Epithelial cell of proximal tubule (primary cell): Measurements from ENCODE around the gene CA10. TPM values are rescaled to one million over a fixed set of nuclear protein-coding genes. Genes with fewer than 3 reads are reported as not detected.

Source experiments
- DNase-seq: peaks from one replicate; pipeline ENCODE4 v3.0.0-alpha.2; 2011; ENCODE audit warnings: low read depth
- H3K4me3 ChIP-seq: 2 replicates; pipeline ENCODE4 v1.5.1; 2011; ENCODE audit warnings: low read depth, mild to moderate bottlenecking, low read length
- CTCF ChIP-seq: conservative IDR thresholded peaks from 2 replicates; pipeline ENCODE4 v1.5.1; 2012; ENCODE audit warnings: low read depth, mild to moderate bottlenecking, low read length
- total RNA-seq: library from RNA; depleted of rRNA; stranded (reverse); fragments of >200 nt; gene quantifications from 2 replicates; pipeline ENCODE4 v1.2.3, GENCODE V29; 2015

The CA10 gene
- total RNA-seq, 1 donor from 2014 or later = 0.58 TPM

- no peak for DNase-seq
- TF ChIP-seq CTCF = no peak
- no peak overlapping the region for H3K4me3 ChIP-seq
Measured at GRCh38 chr17:51646539-51646938, 512.0 kb downstream of the CA10 start.

GRCh38 chr17:51645056-51645455 is 513.5 kb downstream of the CA10 start:
- no peak for TF ChIP-seq CTCF
- H3K4me3 ChIP-seq = no peak overlapping the region
- no peak for DNase-seq

GRCh38 chr17:51643702-51644490 is 514.6 kb downstream of the CA10 start:
- no peak for TF ChIP-seq CTCF
- DNase-seq = no peak

GRCh38 chr17:51642029-51642428 is 516.5 kb downstream of the CA10 start:
- H3K4me3 ChIP-seq = no peak overlapping the region
- DNase-seq = no peak
- no peak for TF ChIP-seq CTCF

More at GRCh38 chr17:51643702-51644490, 514.6 kb downstream of the CA10 start:
- H3K4me3 ChIP-seq = no peak overlapping the region

GRCh38 chr17:51640108-51640622 is 518.3 kb downstream of the CA10 start:
- H3K4me3 ChIP-seq = no peak overlapping the region
- TF ChIP-seq CTCF = peak; percentile 44
- no peak for DNase-seq

- DNase-seq = no peak
- TF ChIP-seq CTCF = no peak
- no peak overlapping the region for H3K4me3 ChIP-seq
Measured at GRCh38 chr17:51638971-51639370, 519.5 kb downstream of the CA10 start.

- no peak for DNase-seq
- TF ChIP-seq CTCF = no peak
- no peak overlapping the region for H3K4me3 ChIP-seq
Measured at GRCh38 chr17:51636291-51636690, 522.2 kb downstream of the CA10 start.
